GM12873 (cell line): ENCODE measurements around the gene SIRT7.

Experiments
- CTCF ChIP-seq: IDR thresholded peaks from 2 replicates; pipeline ENCODE4 v1.5.1; 2012; ENCODE audit warnings: low read depth, mild to moderate bottlenecking, moderate library complexity, low read length, control low read depth; ENCODE audit not compliant: insufficient read depth; ENCODE audit errors: missing control alignments

The SIRT7 gene

GRCh38 chr17:81921996-81922565 lies 4.1 kb upstream of the SIRT7 start:
- TF ChIP-seq CTCF: no peak

- no peak for TF ChIP-seq CTCF
These were observed 3.5 kb upstream of the SIRT7 start for GRCh38 chr17:81921537-81921862.

GRCh38 chr17:81920612-81921536 lies 2.9 kb upstream of the SIRT7 start:
- no peak for TF ChIP-seq CTCF

- no peak for TF ChIP-seq CTCF
These were observed 1.0 kb upstream of the SIRT7 start for GRCh38 chr17:81918832-81919545.

GRCh38 chr17:81916234-81917001 lies 1.6 kb downstream of the SIRT7 start:
- TF ChIP-seq CTCF: no peak

GRCh38 chr17:81915331-81915730 lies 2.6 kb downstream of the SIRT7 start:
- no peak for TF ChIP-seq CTCF
